NCI-H524 (cell line): Measurements from ENCODE around the gene PLCB1.

Experiments used
- DNase-seq, 2 experiments: peaks; one replicate each; lab custom pipeline; 2025; lab: John Stamatoyannopoulos, UW

PLCB1 gene

GRCh38 chr20:8301655-8302054, 169.6 kb downstream of the PLCB1 start:
- no peak for DNase-seq

GRCh38 chr20:8303651-8304050, 171.6 kb downstream of the PLCB1 start:
- no peak for DNase-seq

GRCh38 chr20:8304124-8304816, 172.2 kb downstream of the PLCB1 start:
- no peak for DNase-seq

GRCh38 chr20:8305449-8305978, 173.4 kb downstream of the PLCB1 start:
- peak; percentile 43 to 72 for DNase-seq

- no peak for DNase-seq
Observed at GRCh38 chr20:8306937-8307336, 174.9 kb downstream of the PLCB1 start.

- DNase-seq: peak; percentile 78 to 94
Observed at GRCh38 chr20:8309634-8310033, 177.6 kb downstream of the PLCB1 start.

- peak in 1 of 2 experiments; percentile 48 for DNase-seq
Observed at GRCh38 chr20:8310618-8311017, 178.6 kb downstream of the PLCB1 start.

GRCh38 chr20:8313073-8313472, 181.0 kb downstream of the PLCB1 start:
- DNase-seq: no peak

GRCh38 chr20:8315639-8316573, 183.8 kb downstream of the PLCB1 start:
- no peak for DNase-seq

GRCh38 chr20:8317448-8317847, 185.4 kb downstream of the PLCB1 start:
- DNase-seq: no peak

- DNase-seq: no peak
Observed at GRCh38 chr20:8318965-8319625, 187.0 kb downstream of the PLCB1 start.

- DNase-seq: no peak
Observed at GRCh38 chr20:8320306-8320705, 188.2 kb downstream of the PLCB1 start.

- no peak for DNase-seq
Observed at GRCh38 chr20:8321001-8321400, 188.9 kb downstream of the PLCB1 start.

GRCh38 chr20:8322662-8323217, 190.7 kb downstream of the PLCB1 start:
- DNase-seq: no peak

GRCh38 chr20:8326191-8326590, 194.1 kb downstream of the PLCB1 start:
- no peak for DNase-seq

- no peak for DNase-seq
Observed at GRCh38 chr20:8326899-8327298, 194.8 kb downstream of the PLCB1 start.

GRCh38 chr20:8328189-8328588, 196.1 kb downstream of the PLCB1 start:
- no peak for DNase-seq

GRCh38 chr20:8330319-8330784, 198.3 kb downstream of the PLCB1 start:
- no peak for DNase-seq

GRCh38 chr20:8330785-8331695, 199.0 kb downstream of the PLCB1 start:
- DNase-seq: no peak

GRCh38 chr20:8331740-8332412, 199.8 kb downstream of the PLCB1 start:
- DNase-seq: no peak
